Muscle layer of duodenum (tissue), 2 donors: ENCODE data around the gene NOL3.

Source experiments
- H3K27ac ChIP-seq: one replicate; pipeline ENCODE4 v1.7.0; 2013; ENCODE audit warnings: mild to moderate bottlenecking, low read length
- H3K27me3 ChIP-seq: one replicate; pipeline ENCODE4 v1.7.0; 2013; ENCODE audit warnings: low read depth, mild to moderate bottlenecking, control low read depth, low read length
- H3K36me3 ChIP-seq, 2 donors: one replicate each; pipeline ENCODE4 v1.7.0; 2013; ENCODE audit warnings: low read length in 2 of 2, control low read depth in 1 of 2, mild to moderate bottlenecking in 1 of 2; ENCODE audit not compliant: insufficient read depth in 2 of 2, control insufficient read depth in 1 of 2
- H3K4me1 ChIP-seq, 2 donors: one replicate each; pipeline ENCODE4 v1.7.0; 2013; ENCODE audit warnings: low read length in 2 of 2, mild to moderate bottlenecking in 2 of 2, control low read depth in 1 of 2, moderate library complexity in 1 of 2; ENCODE audit not compliant: insufficient read depth in 2 of 2, control insufficient read depth in 1 of 2
- H3K4me3 ChIP-seq, 2 donors: one replicate each; pipeline ENCODE4 v1.7.0; 2013; ENCODE audit warnings: low read length in 2 of 2, low read depth in 1 of 2, mild to moderate bottlenecking in 1 of 2
- H3K9me3 ChIP-seq, 2 donors: one replicate each; pipeline ENCODE4 v1.7.0; 2013; ENCODE audit warnings: low read length in 2 of 2, control low read depth in 1 of 2, mild to moderate bottlenecking in 1 of 2; ENCODE audit not compliant: control insufficient read depth in 1 of 2
- donor health status: healthy.

The NOL3 gene

GRCh38 chr16:67176662-67177061, 6.3 kb downstream of the NOL3 start:
- H3K4me3 ChIP-seq: no peak overlapping the region
- H3K4me1 ChIP-seq: peaks cover 8 to 38% of the 10 kb centered on the region in 2 donors
- no peaks in the 10 kb centered on the region for H3K36me3 ChIP-seq
- H3K27me3 ChIP-seq: no peaks in the 10 kb centered on the region
- H3K9me3 ChIP-seq: no peaks in the 10 kb centered on the region
- no peak overlapping the region for H3K27ac ChIP-seq

- H3K36me3 ChIP-seq: no peaks in the 10 kb centered on the region
- H3K27ac ChIP-seq: no peak overlapping the region
- peaks cover 16 to 43% of the 10 kb centered on the region in 2 donors for H3K4me1 ChIP-seq
- H3K4me3 ChIP-seq: peak overlapping the region; percentile 21 to 66
- no peaks in the 10 kb centered on the region for H3K27me3 ChIP-seq
- H3K9me3 ChIP-seq: no peaks in the 10 kb centered on the region
These were observed 7.7 kb downstream of the NOL3 start for GRCh38 chr16:67177743-67178699.

GRCh38 chr16:67179421-67180080, 9.2 kb downstream of the NOL3 start:
- Histone ChIP-seq H3K36me3 (no peaks in the 10 kb centered on the region), H3K27ac (no peak overlapping the region), H3K9me3 (no peaks in the 10 kb centered on the region), H3K27me3 (no peaks in the 10 kb centered on the region), H3K4me1 (peaks cover 9 to 37% of the 10 kb centered on the region in 2 donors), H3K4me3 (no peak overlapping the region)

GRCh38 chr16:67180166-67180565, 9.8 kb downstream of the NOL3 start:
- H3K4me1 ChIP-seq: peaks cover 9 to 39% of the 10 kb centered on the region in 2 donors
- H3K27ac ChIP-seq: no peak overlapping the region
- no peak overlapping the region for H3K4me3 ChIP-seq
- H3K36me3 ChIP-seq: no peaks in the 10 kb centered on the region
- no peaks in the 10 kb centered on the region for H3K9me3 ChIP-seq
- no peaks in the 10 kb centered on the region for H3K27me3 ChIP-seq

GRCh38 chr16:67181346-67181745, 11.0 kb downstream of the NOL3 start:
- no peak overlapping the region for H3K27ac ChIP-seq
- H3K4me1 ChIP-seq: peaks cover 9 to 47% of the 10 kb centered on the region in 2 donors
- H3K4me3 ChIP-seq: no peak overlapping the region
- no peaks in the 10 kb centered on the region for H3K36me3 ChIP-seq
- no peaks in the 10 kb centered on the region for H3K27me3 ChIP-seq
- H3K9me3 ChIP-seq: no peaks in the 10 kb centered on the region

- Histone ChIP-seq H3K36me3 (no peaks in the 10 kb centered on the region), H3K27me3 (no peaks in the 10 kb centered on the region), H3K4me3 (no peak overlapping the region), H3K27ac (no peak overlapping the region), H3K4me1 (peaks cover 9 to 47% of the 10 kb centered on the region in 2 donors), H3K9me3 (no peaks in the 10 kb centered on the region)
These were observed 11.9 kb downstream of the NOL3 start for GRCh38 chr16:67182288-67182687.

- peaks cover 9 to 38% of the 10 kb centered on the region in 2 donors for H3K4me1 ChIP-seq
- H3K36me3 ChIP-seq: no peaks in the 10 kb centered on the region
- no peaks in the 10 kb centered on the region for H3K9me3 ChIP-seq
- H3K4me3 ChIP-seq: peak overlapping the region; percentile 53 to 85
- peak overlapping the region; percentile 79 for H3K27ac ChIP-seq
- H3K27me3 ChIP-seq: no peaks in the 10 kb centered on the region
These were observed 12.9 kb downstream of the NOL3 start for GRCh38 chr16:67183284-67183626.

- peak within 1 kb of the TSS; percentile 79 for H3K27ac ChIP-seq
- H3K4me3 ChIP-seq: peak within 1 kb of the TSS; percentile 53 to 85
- no peaks in the 10 kb centered on the region for H3K9me3 ChIP-seq
- peaks cover 9 to 32% of the 10 kb centered on the region in 2 donors for H3K4me1 ChIP-seq
- H3K27me3 ChIP-seq: no peaks in the 10 kb centered on the region
- H3K36me3 ChIP-seq: no peaks in the 10 kb centered on the region
These were observed 13.5 kb downstream of the NOL3 start, which contains the start of gene MATCAP1 for GRCh38 chr16:67183627-67184452. Gene MATCAP1, minus strand, starts transcription at chr16:67183963. Its CDS starts 3,353 bp downstream, at chr16:67180610.

GRCh38 chr16:67184453-67184994, 14.2 kb downstream of the NOL3 start:
- peak overlapping the region; percentile 53 to 85 for H3K4me3 ChIP-seq
- H3K4me1 ChIP-seq: peaks cover 9 to 32% of the 10 kb centered on the region in 2 donors
- H3K27ac ChIP-seq: no peak overlapping the region
- no peaks in the 10 kb centered on the region for H3K9me3 ChIP-seq
- H3K36me3 ChIP-seq: no peaks in the 10 kb centered on the region
- H3K27me3 ChIP-seq: no peaks in the 10 kb centered on the region

GRCh38 chr16:67184995-67185650, 14.8 kb downstream of the NOL3 start:
- Histone ChIP-seq H3K4me3 (peak overlapping the region in 1 of 2 donors; percentile 85), H3K27ac (no peak overlapping the region), H3K4me1 (peaks cover 9 to 32% of the 10 kb centered on the region in 2 donors)

More at GRCh38 chr16:67184995-67185650, 14.8 kb downstream of the NOL3 start:
- no peaks in the 10 kb centered on the region for H3K36me3 ChIP-seq
- H3K27me3 ChIP-seq: no peaks in the 10 kb centered on the region
- no peaks in the 10 kb centered on the region for H3K9me3 ChIP-seq
